Measurements from ENCODE around the gene DPPA3.

DPPA3 gene

DNA sequence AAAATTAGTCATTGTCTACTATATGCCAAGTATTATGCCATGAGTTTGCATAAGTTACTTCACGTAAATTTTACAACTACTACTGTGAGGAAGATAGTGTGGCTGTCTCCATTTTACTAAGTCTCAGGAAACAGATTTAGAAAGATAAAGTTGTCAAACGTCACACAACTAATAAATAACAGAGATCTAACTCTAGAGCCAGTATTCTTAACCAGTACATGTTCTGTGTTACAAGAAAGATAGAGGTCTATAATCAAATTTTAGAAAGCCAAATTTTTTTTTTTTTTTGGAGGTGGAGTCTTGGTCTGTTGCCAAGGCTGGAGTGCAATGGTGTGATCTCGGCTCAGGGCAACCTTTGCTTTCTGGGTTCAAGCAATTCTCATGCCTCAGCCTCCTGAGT lies 21.8 kb downstream of the DPPA3 start:
- Histone ChIP-seq H4K20me1 (ENCODE audit: insufficient read depth, low read length) (no peaks in the 10 kb centered on the region), H3K36me3 (replicated peaks; ENCODE audit: insufficient read depth, low read length) (no peaks in the 10 kb centered on the region), H3K27ac (ENCODE audit: low read length) (no peak overlapping the region), H3K4me3 (ENCODE audit: low read length) (no peak overlapping the region), H3K9me2 (replicated peaks; ENCODE audit: insufficient read depth, low read length) (no peaks in the 10 kb centered on the region), H3F3A (ENCODE audit: insufficient read depth, low read length) (no peaks in the 10 kb centered on the region), H3K79me2 (ENCODE audit: low read length) (no peaks in the 10 kb centered on the region), H2AFZ (ENCODE audit: low read length) (no peak overlapping the region), H3K9me3 (replicated peaks; ENCODE audit: insufficient read depth, low read length) (no peaks in the 10 kb centered on the region), H3K9ac (ENCODE audit: low read length) (no peak overlapping the region), H3K4me2 (ENCODE audit: low read depth, low read length) (no peak overlapping the region), H3K27me3 (replicated peaks; ENCODE audit: insufficient read depth, low read length) (no peaks in the 10 kb centered on the region), H3K4me1 (ENCODE audit: low read length) (no peaks in the 10 kb centered on the region)
- TF ChIP-seq EZH2phosphoT487 (IDR thresholded peaks at IDR 0.05; ENCODE audit: low read length) (no peak), CTCF (IDR thresholded peaks at IDR 0.05; ENCODE audit: low read length) (no peak), EZH2 (optimal IDR thresholded peaks at IDR 0.05; ENCODE audit: low read depth, low read length) (no peak)
- DNase-seq = no peak

- H3K9ac ChIP-seq (ENCODE audit: low read length) = no peak within 1 kb of the TSS
- H3K9me2 ChIP-seq (replicated peaks; ENCODE audit: insufficient read depth, low read length) = no peaks in the 10 kb centered on the region
- H2AFZ ChIP-seq (ENCODE audit: low read length) = no peak within 1 kb of the TSS
- no peak within 1 kb of the TSS for H3K4me3 ChIP-seq (ENCODE audit: low read length)
- no peak within 1 kb of the TSS for H3K4me2 ChIP-seq (ENCODE audit: low read depth, low read length)
- no peaks in the 10 kb centered on the region for H3K79me2 ChIP-seq (ENCODE audit: low read length)
- no peak for DNase-seq
- no peak within 1 kb of the TSS for H3K27ac ChIP-seq (ENCODE audit: low read length)
- H3K36me3 ChIP-seq (replicated peaks; ENCODE audit: insufficient read depth, low read length) = no peaks in the 10 kb centered on the region
- no peaks in the 10 kb centered on the region for H3K4me1 ChIP-seq (ENCODE audit: low read length)
- H3K9me3 ChIP-seq (replicated peaks; ENCODE audit: insufficient read depth, low read length) = no peaks in the 10 kb centered on the region
- no peaks in the 10 kb centered on the region for H4K20me1 ChIP-seq (ENCODE audit: insufficient read depth, low read length)
- H3F3A ChIP-seq (ENCODE audit: insufficient read depth, low read length) = no peaks in the 10 kb centered on the region
- H3K27me3 ChIP-seq (replicated peaks; ENCODE audit: insufficient read depth, low read length) = no peaks in the 10 kb centered on the region
- TF ChIP-seq EZH2phosphoT487 (IDR thresholded peaks at IDR 0.05; ENCODE audit: low read length) (no peak), CTCF (IDR thresholded peaks at IDR 0.05; ENCODE audit: low read length) (no peak), EZH2 (optimal IDR thresholded peaks at IDR 0.05; ENCODE audit: low read depth, low read length) (no peak)
These were observed 36.0 kb downstream of the DPPA3 start, which contains the start of gene CLEC4C for GRCh38 chr12:7747246-7747645. Gene CLEC4C (minus strand): TSS chr12:7747375. CDS start chr12:7747348, 27 bp downstream.

DNA sequence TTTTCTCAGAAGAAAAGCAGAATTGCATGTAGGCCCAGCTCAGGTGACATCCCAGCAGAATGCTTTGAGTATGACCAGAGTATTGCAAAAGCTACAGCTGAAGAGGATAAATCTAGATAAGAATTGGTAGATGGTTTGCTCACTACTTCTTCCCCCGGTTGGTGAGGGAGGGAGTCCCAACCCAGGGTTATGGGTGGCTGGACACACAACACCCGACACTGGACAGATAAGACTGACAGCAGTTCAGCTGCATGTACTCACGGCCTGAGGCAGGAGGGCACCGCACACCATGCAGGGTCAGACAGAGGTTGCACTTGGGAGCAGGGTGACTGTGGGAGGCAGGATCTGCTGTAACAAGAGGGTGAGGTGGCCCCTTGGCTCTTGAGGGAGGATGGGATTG lies 37.6 kb downstream of the DPPA3 start:
- H3K9ac ChIP-seq (ENCODE audit: low read length) = no peak overlapping the region
- H3K27ac ChIP-seq (ENCODE audit: low read length) = no peak overlapping the region
- H3K9me2 ChIP-seq (replicated peaks; ENCODE audit: insufficient read depth, low read length) = no peaks in the 10 kb centered on the region
- H3K27me3 ChIP-seq (replicated peaks; ENCODE audit: insufficient read depth, low read length) = no peaks in the 10 kb centered on the region
- H4K20me1 ChIP-seq (ENCODE audit: insufficient read depth, low read length) = no peaks in the 10 kb centered on the region
- no peak for TF ChIP-seq EZH2 (optimal IDR thresholded peaks at IDR 0.05; ENCODE audit: low read depth, low read length)
- no peak for TF ChIP-seq CTCF (IDR thresholded peaks at IDR 0.05; ENCODE audit: low read length)
- no peak for TF ChIP-seq EZH2phosphoT487 (IDR thresholded peaks at IDR 0.05; ENCODE audit: low read length)
- no peak overlapping the region for H2AFZ ChIP-seq (ENCODE audit: low read length)
- no peaks in the 10 kb centered on the region for H3F3A ChIP-seq (ENCODE audit: insufficient read depth, low read length)
- H3K4me2 ChIP-seq (ENCODE audit: low read depth, low read length) = no peak overlapping the region
- no peaks in the 10 kb centered on the region for H3K36me3 ChIP-seq (replicated peaks; ENCODE audit: insufficient read depth, low read length)
- DNase-seq = no peak
- H3K9me3 ChIP-seq (replicated peaks; ENCODE audit: insufficient read depth, low read length) = no peaks in the 10 kb centered on the region
- H3K4me3 ChIP-seq (ENCODE audit: low read length) = no peak overlapping the region
- no peaks in the 10 kb centered on the region for H3K79me2 ChIP-seq (ENCODE audit: low read length)
- H3K4me1 ChIP-seq (ENCODE audit: low read length) = no peaks in the 10 kb centered on the region
